Activated CD4-positive, CD25-positive, alpha-beta regulatory T cell treated with anti-CD3 and anti-CD28 coated beads, Interleukin-2, amount 50 U/mL, for 72 hours (primary cell): ENCODE measurements around the gene BEND5.

Experiments
- DNase-seq: peaks from one replicate; pipeline ENCODE4 v3.0.0; 2021

BEND5 gene

GRCh38 chr1:48776393-48777218 is at the start of gene BEND5:
BEND5 (minus strand) TSS chr1:48776891; CDS start chr1:48776831, 60 bp downstream.
- no peak for DNase-seq

GRCh38 chr1:48823168-48823567 is 46.5 kb upstream of the BEND5 start:
- no peak for DNase-seq

GRCh38 chr1:48820491-48820890 is 43.8 kb upstream of the BEND5 start:
- no peak for DNase-seq

- no peak for DNase-seq
Observed at GRCh38 chr1:48817505-48818114, 40.9 kb upstream of the BEND5 start.

- no peak for DNase-seq
Observed at GRCh38 chr1:48810740-48811139, 34.0 kb upstream of the BEND5 start.

GRCh38 chr1:48808496-48808895 is 31.8 kb upstream of the BEND5 start:
- DNase-seq = no peak

GRCh38 chr1:48807554-48808260 is 31.0 kb upstream of the BEND5 start:
- no peak for DNase-seq

GRCh38 chr1:48803474-48803873 is 26.8 kb upstream of the BEND5 start:
- no peak for DNase-seq

GRCh38 chr1:48794816-48795215 is 18.1 kb upstream of the BEND5 start:
- no peak for DNase-seq

GRCh38 chr1:48793863-48794262 is 17.2 kb upstream of the BEND5 start:
- no peak for DNase-seq

GRCh38 chr1:48792961-48793360 is 16.3 kb upstream of the BEND5 start:
- no peak for DNase-seq

GRCh38 chr1:48790397-48790796 is 13.7 kb upstream of the BEND5 start:
- DNase-seq = no peak

- DNase-seq = no peak
Observed at GRCh38 chr1:48789903-48790302, 13.2 kb upstream of the BEND5 start.

- no peak for DNase-seq
Observed at GRCh38 chr1:48785869-48786268, 9.2 kb upstream of the BEND5 start.

GRCh38 chr1:48784301-48784700 is 7.6 kb upstream of the BEND5 start:
- DNase-seq = no peak

GRCh38 chr1:48777219-48777895 is 666 bp upstream of the BEND5 start:
- DNase-seq = no peak

GRCh38 chr1:48775831-48776392 is 779 bp downstream of the BEND5 start:
- no peak for DNase-seq

GRCh38 chr1:48773133-48773532 is 3.6 kb downstream of the BEND5 start:
- DNase-seq = no peak

GRCh38 chr1:48772211-48772610 is 4.5 kb downstream of the BEND5 start:
- no peak for DNase-seq

GRCh38 chr1:48771561-48771960 is 5.1 kb downstream of the BEND5 start:
- DNase-seq = no peak

GRCh38 chr1:48767975-48768510 is 8.6 kb downstream of the BEND5 start:
- no peak for DNase-seq

GRCh38 chr1:48765335-48765734 is 11.4 kb downstream of the BEND5 start:
- no peak for DNase-seq

- DNase-seq = no peak
Observed at GRCh38 chr1:48761986-48762385, 14.7 kb downstream of the BEND5 start.
